Endothelial cell of umbilical vein (primary cell): ENCODE measurements around the gene C3. TPM values are rescaled to one million over a fixed set of nuclear protein-coding genes. Genes with fewer than 3 reads are reported as not detected.

Source experiments
- BruUV-seq: library from RNA; stranded (reverse); fragments of 400-500 nt; replicated peaks from 2 replicates; lab custom pipeline; 2021; lab: Mats Ljungman, UMichigan
- CTCF ChIA-PET: fragments of 300-600, 350-600 bp; sonication (Branson Sonifier 250); formaldehyde crosslinking; loops from one replicate; lab custom pipeline; 2021; ENCODE audit warnings: antibody characterized with exemption, inconsistent platforms; lab: Charles Lee
- POLR2A ChIA-PET: fragments of 300-600, 350-600 bp; sonication (Branson Sonifier 250); formaldehyde crosslinking; loops from one replicate; lab custom pipeline; 2021; ENCODE audit warnings: antibody characterized with exemption, inconsistent platforms; lab: Charles Lee
- DNase-seq: peaks from one replicate; pipeline ENCODE4 v3.0.0-alpha.2; 2011; ENCODE audit warnings: low read depth, low spot score
- FAIRE-seq: peaks from 2 replicates; lab custom pipeline; 2011; peaks lifted over from hg19 to GRCh38; lab: Jason Lieb, UNC
- H2AFZ ChIP-seq: 2 replicates; pipeline ENCODE4 v1.6.0; 2012; ENCODE audit warnings: low read depth, low read length, control low read depth, inconsistent platforms
- H3K27ac ChIP-seq: 2 replicates; pipeline ENCODE4 v1.5.1; 2011; ENCODE audit warnings: low read depth, mild to moderate bottlenecking, control low read depth, low read length, moderate library complexity; ENCODE audit not compliant: insufficient read depth
- H3K27me3 ChIP-seq, 2 experiments: 2 replicates each; pipeline versions ENCODE4 v1.6.0 to v1.6.1; 2011; ENCODE audit warnings: low read length in 2 of 2, mixed read lengths in 1 of 2; ENCODE audit not compliant: control insufficient read depth in 2 of 2, insufficient read depth in 2 of 2
- H3K36me3 ChIP-seq, 2 experiments: 2 replicates in 1 of 2; 3 replicates in 1 of 2; pipeline ENCODE4 v1.5.1; 2011; ENCODE audit warnings: low read length in 2 of 2, mild to moderate bottlenecking in 1 of 2, moderate library complexity in 1 of 2; ENCODE audit not compliant: control insufficient read depth in 2 of 2, insufficient read depth in 2 of 2; ENCODE audit errors: extremely low read depth in 1 of 2
- H3K4me1 ChIP-seq: 3 replicates; pipeline ENCODE4 v1.5.1; 2011; ENCODE audit warnings: mild to moderate bottlenecking, low read length; ENCODE audit not compliant: control insufficient read depth, insufficient read depth; ENCODE audit errors: extremely low read depth
- H3K4me2 ChIP-seq: 2 replicates; pipeline ENCODE4 v1.6.1; 2011; ENCODE audit warnings: low read length, control low read depth, mixed read lengths; ENCODE audit not compliant: insufficient read depth
- H3K4me3 ChIP-seq, 3 experiments: fragments of 200-600 bp in 1 of 3; sonication (generic), shearing (Covaris generic) in 1 of 3; replicated peaks in 1 of 3; 2 replicates each; pipeline ENCODE4 v1.5.1; 2011 to 2016; ENCODE audit warnings: control low read depth in 3 of 3, low read length in 3 of 3, mild to moderate bottlenecking in 2 of 3, inconsistent platforms in 1 of 3, low read depth in 1 of 3, moderate library complexity in 1 of 3; ENCODE audit not compliant: insufficient read depth in 1 of 3
- H3K79me2 ChIP-seq: 2 replicates; pipeline ENCODE4 v1.6.0; 2012; ENCODE audit warnings: low read length, inconsistent platforms; ENCODE audit not compliant: control insufficient read depth, insufficient read depth
- H3K9ac ChIP-seq: replicated peaks from 2 replicates; pipeline ENCODE3; 2011; ENCODE audit warnings: low read length, control low read depth; ENCODE audit not compliant: insufficient read depth; ENCODE audit errors: extremely low read depth
- H3K9me1 ChIP-seq: replicated peaks from 3 replicates; pipeline ENCODE4 v1.6.0; 2011; ENCODE audit warnings: mild to moderate bottlenecking, low read length; ENCODE audit not compliant: control insufficient read depth, insufficient read depth; ENCODE audit errors: extremely low read depth
- H3K9me3 ChIP-seq: replicated peaks from 2 replicates; pipeline ENCODE4 v1.5.1; 2012; ENCODE audit warnings: low read length, inconsistent platforms; ENCODE audit not compliant: control insufficient read depth, insufficient read depth
- H4K20me1 ChIP-seq: replicated peaks from 2 replicates; pipeline ENCODE3; 2011; ENCODE audit warnings: mild to moderate bottlenecking, low read length; ENCODE audit not compliant: control insufficient read depth, insufficient read depth; ENCODE audit errors: extremely low read depth
- GATA2 ChIP-seq: IDR thresholded peaks from 2 replicates; pipeline ENCODE4 v1.7.0; 2011; ENCODE audit warnings: low read depth, mild to moderate bottlenecking, moderate library complexity, mixed read lengths, low read length; ENCODE audit not compliant: insufficient read length, insufficient read depth
- POLR2AphosphoS5 ChIP-seq: IDR thresholded peaks from 2 replicates; pipeline ENCODE4 v1.6.1; 2012; ENCODE audit warnings: low read depth, mild to moderate bottlenecking, control low read depth, low read length, moderate library complexity; ENCODE audit not compliant: insufficient read depth
- dilution Hi-C: fragments of 300-500 bp; cut with MboI; formaldehyde crosslinking; loops from one replicate; pipeline ENCODE4 v1.15.0; 2019; ENCODE audit warnings: low sequenced_read_pairs; ENCODE audit not compliant: extremely low pct_ligation_motif_present
- intact Hi-C: fragments of 100-400 bp; cut with micrococcal nuclease; formaldehyde crosslinking; loops from one replicate; pipeline ENCODE4 v1.10.0; 2022
- polyA plus RNA-seq, 4 experiments: library from polyadenylated mRNA; depleted of rRNA in 3 of 4; stranded (reverse) in 3 of 4; unstranded in 1 of 4; fragments of >200 nt; gene quantifications; 2 replicates each; pipeline versions ENCODE4 v1.2.1 to v1.2.3, GENCODE V29; 2011 to 2012; ENCODE audit warnings: missing spikeins in 1 of 4
- total RNA-seq: library from RNA; stranded (reverse); gene quantifications from 2 replicates; pipeline ENCODE4 v1.2.3, GENCODE V29; 2021
- TF ChIP-seq, protein P1 (sequence below), 2 donors: IDR thresholded peaks; 1 replicate in 1 of 2; 2 replicates in 1 of 2; pipeline ENCODE4 v1.5.1; 2011; ENCODE audit warnings: low read length in 2 of 2, mild to moderate bottlenecking in 2 of 2, moderate library complexity in 2 of 2, control low read depth in 1 of 2, inconsistent platforms in 1 of 2, low read depth in 1 of 2; ENCODE audit not compliant: insufficient read depth in 1 of 2; ENCODE audit errors: extremely low read depth in 1 of 2

C3 gene
- total and polyA plus RNA-seq, 2 donors (not counting 3 experiments of a cell fraction or from before 2014, with no cell fraction given), result 0.23 TPM; not detected in 1

DNA sequence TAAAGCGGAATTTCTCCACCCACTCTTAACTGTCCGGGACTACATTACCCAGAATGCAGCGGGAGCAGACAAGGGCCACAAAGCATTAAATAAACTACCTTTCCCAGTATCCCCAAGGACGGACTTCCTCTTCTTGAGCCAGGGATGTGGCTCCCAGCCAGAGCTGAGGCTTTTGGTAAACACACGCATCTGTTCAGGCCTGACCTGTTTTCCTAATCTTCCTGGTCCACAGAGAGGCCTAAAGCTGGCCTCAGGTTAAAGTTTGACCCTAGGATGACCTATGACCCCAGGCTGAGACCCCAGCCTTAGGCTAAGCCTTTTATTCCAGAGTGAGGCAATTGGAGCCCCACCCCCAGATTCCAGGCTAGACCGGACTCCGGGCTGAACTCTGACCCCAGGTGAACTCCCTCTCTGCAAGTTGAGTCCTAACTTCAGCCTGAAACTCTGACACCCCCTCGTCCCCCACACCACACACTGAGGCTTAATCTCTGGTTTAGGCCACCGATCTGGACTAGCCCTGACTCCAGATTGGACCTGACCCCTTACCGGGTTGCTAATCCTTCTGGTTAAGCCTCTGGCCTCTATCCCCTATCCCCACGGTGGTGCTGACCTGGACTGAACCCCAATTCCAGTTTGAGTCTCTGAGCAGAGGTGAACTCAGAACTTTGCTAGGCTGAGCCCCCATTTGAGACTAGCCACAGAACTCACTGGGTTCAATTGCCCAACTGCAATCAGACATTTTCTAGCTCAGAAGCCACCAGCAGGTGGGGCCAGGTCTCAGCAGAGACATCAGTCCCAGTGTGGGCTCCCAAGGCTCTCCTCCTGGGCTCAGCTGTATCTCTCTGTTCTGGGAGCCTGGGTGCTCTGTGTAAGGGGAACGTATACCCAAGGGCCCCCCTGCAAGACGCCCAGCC is 17.7 kb upstream of the C3 start:
- ChIA-PET POLR2A (interaction anchor here (1.1 kb wide), 1 partner anchor 125 kb away, joined by 3 read pairs; no protein-coding TSS in a partner anchor), CTCF (interaction anchor here (0.6 to 6.2 kb wide), 15 partner anchors 12 to 221 kb away, joined by 3 to 179 read pairs (median 4); partner anchors contain the start of gene VAV1)
- Histone ChIP-seq H3K4me1 (peaks cover 46% of the 10 kb centered on the region), H3K4me2 (no peak overlapping the region), H3K79me2 (peaks cover 31% of the 10 kb centered on the region), H3K36me3 (peaks cover 0 to 4% of the 10 kb centered on the region in 2 experiments), H3K9ac (no peak overlapping the region), H3K4me3 (no peak overlapping the region), H3K9me3 (no peaks in the 10 kb centered on the region), H4K20me1 (no peaks in the 10 kb centered on the region), H2AFZ (peak overlapping the region; percentile 82), H3K9me1 (no peaks in the 10 kb centered on the region), H3K27ac (peak overlapping the region; percentile 54), H3K27me3 (no peaks in the 10 kb centered on the region)
- TF ChIP-seq POLR2AphosphoS5 (no peak), GATA2 (no peak)
- TF ChIP-seq, protein P1, sequence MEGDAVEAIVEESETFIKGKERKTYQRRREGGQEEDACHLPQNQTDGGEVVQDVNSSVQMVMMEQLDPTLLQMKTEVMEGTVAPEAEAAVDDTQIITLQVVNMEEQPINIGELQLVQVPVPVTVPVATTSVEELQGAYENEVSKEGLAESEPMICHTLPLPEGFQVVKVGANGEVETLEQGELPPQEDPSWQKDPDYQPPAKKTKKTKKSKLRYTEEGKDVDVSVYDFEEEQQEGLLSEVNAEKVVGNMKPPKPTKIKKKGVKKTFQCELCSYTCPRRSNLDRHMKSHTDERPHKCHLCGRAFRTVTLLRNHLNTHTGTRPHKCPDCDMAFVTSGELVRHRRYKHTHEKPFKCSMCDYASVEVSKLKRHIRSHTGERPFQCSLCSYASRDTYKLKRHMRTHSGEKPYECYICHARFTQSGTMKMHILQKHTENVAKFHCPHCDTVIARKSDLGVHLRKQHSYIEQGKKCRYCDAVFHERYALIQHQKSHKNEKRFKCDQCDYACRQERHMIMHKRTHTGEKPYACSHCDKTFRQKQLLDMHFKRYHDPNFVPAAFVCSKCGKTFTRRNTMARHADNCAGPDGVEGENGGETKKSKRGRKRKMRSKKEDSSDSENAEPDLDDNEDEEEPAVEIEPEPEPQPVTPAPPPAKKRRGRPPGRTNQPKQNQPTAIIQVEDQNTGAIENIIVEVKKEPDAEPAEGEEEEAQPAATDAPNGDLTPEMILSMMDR (IDR thresholded peaks at IDR 0.05; ENCODE audit: extremely low read depth in 1 of 2, insufficient read depth in 1 of 2, low read depth in 1 of 2, low read length in 2 of 2), result peak; percentile 61 to 71
- FAIRE-seq (no peak), DNase-seq (peak; percentile 77)
- intact Hi-C loops, result loop anchor here (1.0 to 10.0 kb wide), 9 partner anchors 15 to 366 kb away; partner anchors contain the start of genes ALKBH7, KHSRP, TNFSF14 and TNFSF9
- dilution Hi-C loops, result no loop called here
- no TSS peak for BruUV-seq
